IMR-90 (cell line): ENCODE measurements around the gene ENDOD1. TPM values are rescaled to one million over a fixed set of nuclear protein-coding genes. Genes with fewer than 3 reads are reported as not detected.

Experiments used
- ATAC-seq: fragments of 200-7000 bp; cut with Tn5 transposase; 2 replicates; pipeline ENCODE4 v1.9.1; 2020; ENCODE audit warnings: low read depth, mild to moderate bottlenecking, moderate library complexity
- BruUV-seq: library from RNA; stranded (reverse); fragments of 400-500 nt; replicated peaks from 2 replicates; lab custom pipeline; 2021; lab: Mats Ljungman, UMichigan
- CTCF ChIA-PET: fragments of 300-600 bp; formaldehyde crosslinking; extraction: SDS; loops from one replicate; lab custom pipeline; 2021; ENCODE audit warnings: antibody characterized with exemption; lab: Yijun Ruan, JAX
- POLR2A ChIA-PET: fragments of 300-600 bp; sonication (Branson Sonifier 250); formaldehyde crosslinking; loops from one replicate; lab custom pipeline; 2022; ENCODE audit warnings: antibody characterized with exemption; ENCODE audit not compliant: unreplicated experiment; lab: Charles Lee
- DNase-seq: peaks from one replicate; pipeline ENCODE4 v3.0.0; 2013
- H2AFZ ChIP-seq: replicated peaks from 2 replicates; pipeline ENCODE3; 2013; ENCODE audit warnings: low read length, mild to moderate bottlenecking; ENCODE audit not compliant: poor library complexity
- H2AK5ac ChIP-seq: 2 replicates; pipeline ENCODE4 v1.6.1; 2013; ENCODE audit warnings: low read depth, low read length, inconsistent platforms
- H2AK9ac ChIP-seq: replicated peaks from 2 replicates; pipeline ENCODE3; 2013; ENCODE audit warnings: mild to moderate bottlenecking, low read depth, low read length, moderate library complexity; ENCODE audit not compliant: poor library complexity
- H2BK120ac ChIP-seq: 2 replicates; pipeline ENCODE4 v1.6.1; 2013; ENCODE audit warnings: low read depth, low read length, inconsistent platforms
- H2BK15ac ChIP-seq: 3 replicates; pipeline ENCODE4 v1.6.1; 2013; ENCODE audit warnings: low read depth, low read length, inconsistent platforms
- H2BK20ac ChIP-seq: 2 replicates; pipeline ENCODE4 v1.6.1; 2013; ENCODE audit warnings: low read depth, mild to moderate bottlenecking, inconsistent platforms, low read length, moderate library complexity
- H2BK5ac ChIP-seq: 2 replicates; pipeline ENCODE4 v1.6.1; 2013; ENCODE audit warnings: mild to moderate bottlenecking, low read depth, low read length, inconsistent platforms; ENCODE audit not compliant: poor library complexity, severe bottlenecking
- H3K14ac ChIP-seq: replicated peaks from 2 replicates; pipeline ENCODE4 v1.6.1; 2013; ENCODE audit warnings: low read depth, low read length, inconsistent platforms
- H3K18ac ChIP-seq: 2 replicates; pipeline ENCODE4 v1.6.1; 2013; ENCODE audit warnings: low read depth, low read length, control low read depth
- H3K23ac ChIP-seq: 2 replicates; pipeline ENCODE4 v1.6.1; 2013; ENCODE audit warnings: low read depth, low read length, inconsistent platforms
- H3K27ac ChIP-seq: 2 replicates; pipeline ENCODE4 v1.5.1; 2013; ENCODE audit warnings: mild to moderate bottlenecking, control low read depth, low read length; ENCODE audit not compliant: insufficient read depth
- H3K27me3 ChIP-seq: 2 replicates; pipeline ENCODE4 v1.6.1; 2013; ENCODE audit warnings: low read length; ENCODE audit not compliant: control insufficient read depth, insufficient read depth
- H3K36me3 ChIP-seq: 2 replicates; pipeline ENCODE4 v1.6.1; 2013; ENCODE audit warnings: low read length, mixed read lengths; ENCODE audit not compliant: control insufficient read depth, insufficient read depth
- H3K4ac ChIP-seq: 2 replicates; pipeline ENCODE4 v1.6.1; 2013; ENCODE audit warnings: low read depth, low read length, inconsistent platforms
- H3K4me1 ChIP-seq: 2 replicates; pipeline ENCODE4 v1.6.1; 2013; ENCODE audit warnings: low read length, mixed read lengths; ENCODE audit not compliant: control insufficient read depth, insufficient read depth
- H3K4me2 ChIP-seq: 2 replicates; pipeline ENCODE4 v1.6.1; 2013; ENCODE audit warnings: low read depth, mild to moderate bottlenecking, control low read depth, low read length, moderate library complexity
- H3K4me3 ChIP-seq: 2 replicates; pipeline ENCODE4 v1.5.1; 2013; ENCODE audit warnings: low read depth, mild to moderate bottlenecking, control low read depth, low read length, moderate library complexity; ENCODE audit not compliant: insufficient read depth
- H3K56ac ChIP-seq: 2 replicates; pipeline ENCODE4 v1.6.1; 2013; ENCODE audit warnings: low read length, inconsistent platforms; ENCODE audit not compliant: insufficient read depth; ENCODE audit errors: extremely low read depth
- H3K79me1 ChIP-seq, 2 experiments: 2 replicates each; pipeline ENCODE4 v1.6.1; 2013; ENCODE audit warnings: low read length in 2 of 2, inconsistent platforms in 1 of 2, low read depth in 1 of 2
- H3K9ac ChIP-seq: 2 replicates; pipeline ENCODE4 v1.6.1; 2013; ENCODE audit warnings: low read depth, low read length, control low read depth
- H3K9me1 ChIP-seq: 2 replicates; pipeline ENCODE4 v1.6.1; 2013; ENCODE audit warnings: low read length, inconsistent platforms; ENCODE audit not compliant: insufficient read depth
- H3K9me3 ChIP-seq: 2 replicates; pipeline ENCODE4 v1.6.1; 2013; ENCODE audit warnings: low read length; ENCODE audit not compliant: control insufficient read depth, insufficient read depth
- H4K20me1 ChIP-seq: 2 replicates; pipeline ENCODE4 v1.6.1; 2013; ENCODE audit warnings: low read length, inconsistent platforms; ENCODE audit not compliant: insufficient read depth
- H4K5ac ChIP-seq: 2 replicates; pipeline ENCODE4 v1.6.1; 2013; ENCODE audit warnings: mild to moderate bottlenecking, low read depth, low read length, control low read depth
- H4K8ac ChIP-seq, 2 experiments: 2 replicates each; pipeline ENCODE4 v1.6.1; 2013; ENCODE audit warnings: low read depth in 2 of 2, low read length in 2 of 2, control low read depth in 1 of 2, inconsistent platforms in 1 of 2
- H4K91ac ChIP-seq: 2 replicates; pipeline ENCODE4 v1.6.1; 2013; ENCODE audit warnings: low read depth, low read length, inconsistent platforms; ENCODE audit not compliant: insufficient read depth
- CEBPB ChIP-seq: IDR thresholded peaks from 2 replicates; pipeline ENCODE4 v1.6.1; 2012; ENCODE audit warnings: low read depth, low read length, improper control_type of control experiment
- CHD1 ChIP-seq: IDR thresholded peaks from 2 replicates; pipeline ENCODE4 v1.6.1; 2012; ENCODE audit warnings: low read depth, low read length, improper control_type of control experiment
- MAZ ChIP-seq: IDR thresholded peaks from 2 replicates; pipeline ENCODE4 v1.6.1; 2012; ENCODE audit warnings: low read depth, mild to moderate bottlenecking, low read length, improper control_type of control experiment, moderate library complexity, borderline replicate concordance
- RAD21 ChIP-seq: IDR thresholded peaks from 2 replicates; pipeline ENCODE4 v1.6.1; 2012; ENCODE audit warnings: low read length, improper control_type of control experiment
- WGBS, 2 experiments: methylation state at CpG; one replicate each; pipeline versions ENCODE4 v1.1.5 to v1.1.7; 2013; ENCODE audit warnings: missing lambda C conversion rate in 2 of 2; ENCODE audit not compliant: insufficient read length in 1 of 2; ENCODE audit errors: extremely low coverage in 2 of 2; 5-methylcytosine and 5-hydroxymethylcytosine counted together
- dilution Hi-C: fragments of 300-500 bp; cut with HindIII; formaldehyde crosslinking; loops from one replicate; pipeline ENCODE4 v1.14.3; 2018; ENCODE audit warnings: low sequenced_read_pairs; ENCODE audit not compliant: unreplicated experiment
- in situ Hi-C: fragments of 300-500 bp; cut with MboI; formaldehyde crosslinking; loops from 3 replicates; pipeline ENCODE4 v1.14.3; 2019; ENCODE audit warnings: low sequenced_read_pairs, inconsistent platforms, mixed read lengths
- intact Hi-C: fragments of 100-400 bp; cut with micrococcal nuclease; formaldehyde crosslinking; loops from 2 replicates; pipeline ENCODE4 v1.10.0; 2022
- polyA plus RNA-seq, 3 experiments: library from polyadenylated mRNA; depleted of rRNA; stranded (reverse); fragments of >200 nt; gene quantifications; 2 replicates each; pipeline ENCODE4 v1.2.3, GENCODE V29; 2012; ENCODE audit warnings: low replicate concordance in 1 of 3
- total RNA-seq: library from RNA; depleted of rRNA; stranded (reverse); fragments of >200 nt; gene quantifications from 2 replicates; pipeline ENCODE4 v1.2.3, GENCODE V29; 2012
- TF ChIP-seq, protein P1 (sequence below): conservative IDR thresholded peaks from 2 replicates; pipeline ENCODE4 v1.5.1; 2012; ENCODE audit warnings: mild to moderate bottlenecking, low read depth, low read length, improper control_type of control experiment

ENDOD1 gene
- total and polyA plus RNA-seq, 2 of the 4 experiments (the other 2 are of a cell fraction): 7.0 to 17.6 TPM

DNA sequence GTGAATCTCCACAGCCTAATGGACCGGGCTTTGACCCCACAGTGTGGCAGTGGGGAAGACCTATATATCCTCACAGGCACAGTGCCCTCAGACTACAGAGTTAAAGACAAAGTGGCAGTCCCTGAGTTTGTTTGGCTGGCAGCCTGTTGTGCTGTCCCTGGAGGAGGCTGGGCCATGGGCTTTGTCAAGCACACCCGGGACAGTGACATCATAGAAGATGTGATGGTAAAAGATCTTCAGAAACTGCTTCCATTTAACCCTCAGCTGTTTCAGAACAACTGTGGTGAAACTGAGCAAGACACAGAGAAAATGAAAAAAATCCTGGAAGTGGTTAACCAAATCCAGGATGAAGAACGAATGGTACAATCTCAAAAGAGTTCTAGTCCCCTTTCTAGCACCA lies 39.0 kb downstream of the ENDOD1 start:
- H2BK15ac ChIP-seq: no peak overlapping the region
- H2BK120ac ChIP-seq: no peak overlapping the region
- H3K14ac ChIP-seq: no peak overlapping the region
- H2AFZ ChIP-seq: no peak overlapping the region
- no peak overlapping the region for H4K5ac ChIP-seq
- no peaks in the 10 kb centered on the region for H3K36me3 ChIP-seq
- intact Hi-C loops: no loop called here
- POLR2A ChIA-PET: no interaction called here
- H3K9ac ChIP-seq: no peak overlapping the region
- no peaks in the 10 kb centered on the region for H3K27me3 ChIP-seq
- H4K8ac ChIP-seq: no peak overlapping the region
- no peaks in the 10 kb centered on the region for H3K9me1 ChIP-seq
- in situ Hi-C loops: no loop called here
- no peak overlapping the region for H2AK5ac ChIP-seq
- dilution Hi-C loops: no loop called here
- ATAC-seq: no peak
- WGBS, 2 experiments: no CpG with 5 or more reads among the region's 3 CpGs
- H3K27ac ChIP-seq: no peak overlapping the region
- no peak overlapping the region for H2BK5ac ChIP-seq
- no peak overlapping the region for H3K18ac ChIP-seq
- no peak overlapping the region for H2BK20ac ChIP-seq
- H3K9me3 ChIP-seq: no peaks in the 10 kb centered on the region
- no peaks in the 10 kb centered on the region for H3K4me1 ChIP-seq
- no peaks in the 10 kb centered on the region for H4K20me1 ChIP-seq
- no peak overlapping the region for H3K4me3 ChIP-seq
- H4K91ac ChIP-seq: no peak overlapping the region
- no peak overlapping the region for H3K4me2 ChIP-seq
- TF ChIP-seq RAD21: no peak
- TF ChIP-seq, protein P1, sequence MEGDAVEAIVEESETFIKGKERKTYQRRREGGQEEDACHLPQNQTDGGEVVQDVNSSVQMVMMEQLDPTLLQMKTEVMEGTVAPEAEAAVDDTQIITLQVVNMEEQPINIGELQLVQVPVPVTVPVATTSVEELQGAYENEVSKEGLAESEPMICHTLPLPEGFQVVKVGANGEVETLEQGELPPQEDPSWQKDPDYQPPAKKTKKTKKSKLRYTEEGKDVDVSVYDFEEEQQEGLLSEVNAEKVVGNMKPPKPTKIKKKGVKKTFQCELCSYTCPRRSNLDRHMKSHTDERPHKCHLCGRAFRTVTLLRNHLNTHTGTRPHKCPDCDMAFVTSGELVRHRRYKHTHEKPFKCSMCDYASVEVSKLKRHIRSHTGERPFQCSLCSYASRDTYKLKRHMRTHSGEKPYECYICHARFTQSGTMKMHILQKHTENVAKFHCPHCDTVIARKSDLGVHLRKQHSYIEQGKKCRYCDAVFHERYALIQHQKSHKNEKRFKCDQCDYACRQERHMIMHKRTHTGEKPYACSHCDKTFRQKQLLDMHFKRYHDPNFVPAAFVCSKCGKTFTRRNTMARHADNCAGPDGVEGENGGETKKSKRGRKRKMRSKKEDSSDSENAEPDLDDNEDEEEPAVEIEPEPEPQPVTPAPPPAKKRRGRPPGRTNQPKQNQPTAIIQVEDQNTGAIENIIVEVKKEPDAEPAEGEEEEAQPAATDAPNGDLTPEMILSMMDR: no peak
- TF ChIP-seq CEBPB: no peak
- no peak for TF ChIP-seq CHD1
- no peak for TF ChIP-seq MAZ
- no peak overlapping the region for H3K23ac ChIP-seq
- no peak overlapping the region for H2AK9ac ChIP-seq
- BruUV-seq: no TSS peak
- H3K4ac ChIP-seq: no peak overlapping the region
- no peak for DNase-seq
- H3K79me1 ChIP-seq: no peaks in the 10 kb centered on the region
- CTCF ChIA-PET: interaction anchor here (0.5 kb wide), 1 partner anchor 136 kb away, joined by 5 read pairs; no protein-coding TSS in a partner anchor
- H3K56ac ChIP-seq: no peak overlapping the region
